Astrocyte of the hippocampus (primary cell): Measurements from ENCODE around the gene BLVRA.
A peak's percentile ranks its signal among the peaks of the same experiment; 100 is the strongest.
"Not testable (repeated sequence)": the region's sequence is repeated elsewhere in the genome, so short reads cannot be mapped to it uniquely, and the experiment has no call there.

Experiments used
- DNase-seq: peaks from one replicate; pipeline ENCODE4 v3.0.0; 2011; ENCODE audit warnings: low read depth, low spot score

Gene BLVRA

GRCh38 chr7:43810195-43810941, 51.9 kb downstream of the BLVRA start:
- DNase-seq, result not testable (repeated sequence)

GRCh38 chr7:43815373-43815772, 56.9 kb downstream of the BLVRA start:
- DNase-seq, result no peak

- DNase-seq, result not testable (repeated sequence)
These were observed 57.7 kb downstream of the BLVRA start for GRCh38 chr7:43816046-43816797.

GRCh38 chr7:43823425-43823824, 64.9 kb downstream of the BLVRA start:
- DNase-seq, result not testable (repeated sequence)

GRCh38 chr7:43823941-43824340, 65.5 kb downstream of the BLVRA start:
- DNase-seq, result no peak

GRCh38 chr7:43824513-43824912, 66.0 kb downstream of the BLVRA start:
- DNase-seq, result not testable (repeated sequence)

- peak; percentile 50 for DNase-seq
These were observed 66.5 kb downstream of the BLVRA start for GRCh38 chr7:43824963-43825362.

- DNase-seq, result no peak
These were observed 66.9 kb downstream of the BLVRA start for GRCh38 chr7:43825391-43825808.

GRCh38 chr7:43830917-43831316, 72.4 kb downstream of the BLVRA start:
- not testable (repeated sequence) for DNase-seq

- DNase-seq, result no peak
These were observed 76.2 kb downstream of the BLVRA start for GRCh38 chr7:43834463-43835251.

GRCh38 chr7:43838201-43838658, 79.8 kb downstream of the BLVRA start:
- DNase-seq, result no peak

- DNase-seq, result no peak
These were observed 84.8 kb downstream of the BLVRA start for GRCh38 chr7:43843296-43843695.

- no peak for DNase-seq
These were observed 85.8 kb downstream of the BLVRA start for GRCh38 chr7:43844257-43844656.

GRCh38 chr7:43844662-43845061, 86.2 kb downstream of the BLVRA start:
- no peak for DNase-seq

- DNase-seq, result peak; percentile 62
These were observed 89.0 kb downstream of the BLVRA start for GRCh38 chr7:43847496-43847895.

- DNase-seq, result no peak
These were observed 90.6 kb downstream of the BLVRA start for GRCh38 chr7:43849047-43849446.

GRCh38 chr7:43850348-43851116, 92.1 kb downstream of the BLVRA start:
- DNase-seq, result peak; percentile 12

- no peak for DNase-seq
These were observed 93.3 kb downstream of the BLVRA start for GRCh38 chr7:43851805-43852204.

- no peak for DNase-seq
These were observed 96.7 kb downstream of the BLVRA start for GRCh38 chr7:43855176-43855575.

- DNase-seq, result no peak
These were observed 97.8 kb downstream of the BLVRA start for GRCh38 chr7:43856316-43856715.
